GM12801 (cell line): ENCODE data around the gene LHFPL5.

Experiments
- TF ChIP-seq, protein P1 (sequence below): IDR thresholded peaks from one replicate; pipeline ENCODE4 v1.5.1; 2011; ENCODE audit warnings: control low read depth; ENCODE audit not compliant: insufficient read length; ENCODE audit errors: extremely low read depth

LHFPL5 gene

DNA sequence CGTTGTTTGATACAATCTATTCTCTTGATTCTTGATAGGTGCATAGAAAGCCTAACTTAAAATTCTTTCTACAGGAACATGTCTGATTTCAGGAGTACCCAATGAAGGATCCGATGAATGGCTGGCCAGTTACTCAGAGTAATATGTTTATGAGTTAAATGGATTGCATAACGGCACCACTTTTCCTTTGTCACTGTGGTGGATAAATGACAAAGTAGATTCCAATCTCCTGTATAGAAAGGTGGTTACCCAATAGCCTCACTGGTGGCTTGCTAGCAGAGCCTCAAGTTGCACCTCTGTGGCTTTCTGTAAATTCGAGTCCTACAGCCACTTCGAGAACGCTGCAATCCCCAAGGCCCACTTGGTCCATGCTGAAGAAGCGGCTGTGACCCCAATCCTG lies 28.4 kb downstream of the LHFPL5 start:
- TF ChIP-seq, protein P1, sequence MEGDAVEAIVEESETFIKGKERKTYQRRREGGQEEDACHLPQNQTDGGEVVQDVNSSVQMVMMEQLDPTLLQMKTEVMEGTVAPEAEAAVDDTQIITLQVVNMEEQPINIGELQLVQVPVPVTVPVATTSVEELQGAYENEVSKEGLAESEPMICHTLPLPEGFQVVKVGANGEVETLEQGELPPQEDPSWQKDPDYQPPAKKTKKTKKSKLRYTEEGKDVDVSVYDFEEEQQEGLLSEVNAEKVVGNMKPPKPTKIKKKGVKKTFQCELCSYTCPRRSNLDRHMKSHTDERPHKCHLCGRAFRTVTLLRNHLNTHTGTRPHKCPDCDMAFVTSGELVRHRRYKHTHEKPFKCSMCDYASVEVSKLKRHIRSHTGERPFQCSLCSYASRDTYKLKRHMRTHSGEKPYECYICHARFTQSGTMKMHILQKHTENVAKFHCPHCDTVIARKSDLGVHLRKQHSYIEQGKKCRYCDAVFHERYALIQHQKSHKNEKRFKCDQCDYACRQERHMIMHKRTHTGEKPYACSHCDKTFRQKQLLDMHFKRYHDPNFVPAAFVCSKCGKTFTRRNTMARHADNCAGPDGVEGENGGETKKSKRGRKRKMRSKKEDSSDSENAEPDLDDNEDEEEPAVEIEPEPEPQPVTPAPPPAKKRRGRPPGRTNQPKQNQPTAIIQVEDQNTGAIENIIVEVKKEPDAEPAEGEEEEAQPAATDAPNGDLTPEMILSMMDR, result no peak

DNA sequence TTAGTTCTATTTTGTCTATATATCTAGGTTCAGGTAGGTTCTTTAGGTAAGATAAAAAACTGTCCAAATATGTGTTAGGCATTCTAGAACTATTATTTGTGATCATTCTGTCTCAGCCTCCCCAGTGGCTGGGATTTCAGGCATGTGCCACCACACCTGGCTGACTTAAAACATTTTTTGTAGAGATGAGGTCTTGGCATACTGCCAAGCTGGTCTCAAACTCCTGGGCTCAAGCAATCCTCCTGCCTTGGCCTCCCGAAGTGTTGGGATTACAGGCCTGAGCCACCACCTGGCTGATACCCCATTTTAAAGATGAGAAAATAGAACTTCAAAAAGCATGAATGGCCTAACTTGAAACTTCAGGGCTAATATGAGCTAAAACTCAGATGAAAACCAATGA lies 33.9 kb downstream of the LHFPL5 start:
- TF ChIP-seq, protein P1, result no peak

DNA sequence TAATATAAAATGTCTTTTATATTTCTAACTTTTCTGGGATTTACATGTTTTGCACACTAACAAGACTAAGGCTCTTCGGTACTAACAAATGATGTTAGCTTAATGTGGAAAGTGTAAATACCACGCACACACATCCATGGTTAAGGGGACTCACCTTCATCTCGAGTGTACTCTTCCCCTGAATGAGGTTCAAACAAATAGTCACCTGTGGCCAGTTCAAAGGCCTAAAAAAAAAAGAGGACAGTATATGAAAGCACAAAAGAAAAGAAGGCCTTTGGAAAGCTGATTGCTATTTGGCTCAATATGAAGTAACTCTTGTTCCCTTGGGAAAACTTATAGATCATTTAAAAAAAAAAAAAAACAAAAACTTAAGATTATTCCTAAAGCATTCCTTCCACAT lies 37.2 kb downstream of the LHFPL5 start:
- TF ChIP-seq, protein P1, result no peak

DNA sequence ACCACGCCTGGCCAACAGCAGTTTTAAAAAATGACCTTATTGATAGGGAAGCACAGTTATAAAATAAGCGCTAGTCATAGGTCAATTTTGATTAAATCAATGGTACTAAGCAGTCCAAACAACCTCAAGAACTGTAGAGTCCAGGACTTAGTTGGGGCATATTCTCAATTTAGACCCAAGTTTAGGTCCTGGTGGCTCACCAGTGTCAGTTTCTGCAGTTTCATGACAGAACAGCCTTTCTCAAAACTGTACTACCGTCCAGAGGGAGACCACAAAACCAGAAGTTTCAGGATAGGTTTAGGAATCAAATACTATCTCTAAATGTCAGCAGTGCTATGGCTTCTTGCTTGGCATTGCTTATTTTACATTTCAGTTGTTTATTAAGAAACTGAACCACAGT lies 39.1 kb downstream of the LHFPL5 start:
- TF ChIP-seq, protein P1, result no peak

DNA sequence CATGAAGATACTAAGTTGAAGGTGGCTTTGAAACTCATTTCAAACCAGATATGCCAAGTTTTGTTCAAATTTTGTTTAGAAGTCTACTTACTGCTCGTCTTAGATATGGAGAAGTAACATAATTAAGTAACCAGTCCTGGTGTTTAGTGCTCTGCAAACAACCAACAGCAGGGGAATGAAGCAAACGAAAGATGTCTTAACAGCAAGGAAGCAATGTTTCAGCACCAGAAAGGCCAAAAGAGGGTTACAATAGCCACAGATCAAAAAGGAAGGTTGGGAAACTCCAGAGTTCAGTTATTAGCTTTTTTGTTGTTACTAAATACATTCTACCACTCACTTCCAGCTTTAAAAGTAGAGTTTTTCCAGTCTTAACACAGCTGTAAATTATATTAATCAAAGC lies 45.1 kb downstream of the LHFPL5 start:
- TF ChIP-seq, protein P1, result no peak

DNA sequence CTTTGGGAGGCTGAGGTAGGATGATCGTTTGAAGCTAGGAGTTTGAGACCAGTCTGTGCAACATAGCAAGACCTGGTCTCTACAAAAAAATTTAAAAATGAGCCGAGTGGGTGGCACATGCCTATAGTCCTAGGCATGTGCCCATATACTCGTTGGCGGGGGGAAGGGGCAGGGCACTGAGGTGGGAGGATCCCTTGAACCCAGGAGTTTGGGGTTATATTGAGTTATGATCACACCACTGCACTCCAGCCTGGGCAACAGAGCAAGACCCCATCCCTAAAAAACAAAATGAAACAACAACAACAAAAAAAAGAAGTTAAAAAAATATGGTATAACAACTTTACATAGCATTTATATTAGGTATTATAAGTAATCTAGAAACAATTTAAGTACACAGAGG lies 47.8 kb downstream of the LHFPL5 start:
- TF ChIP-seq, protein P1, result no peak

DNA sequence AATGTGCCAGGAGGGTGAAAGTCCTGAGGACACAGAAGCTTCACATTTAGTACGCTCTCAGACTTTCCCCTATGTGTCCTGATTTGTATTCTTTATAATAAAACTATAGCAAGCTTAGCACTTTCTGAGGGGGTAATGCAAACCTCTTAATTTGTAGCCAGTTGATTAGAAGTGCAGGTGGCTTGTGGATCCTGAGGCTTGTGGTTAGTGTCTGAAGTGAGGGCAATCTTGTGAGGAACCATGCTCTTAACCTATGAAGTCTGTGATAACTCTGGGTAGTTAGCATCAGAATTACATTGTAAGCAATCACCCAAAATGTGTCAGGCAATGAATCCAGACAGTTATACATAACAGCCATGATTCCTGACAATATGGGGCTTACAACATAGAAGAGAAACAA lies 51.1 kb downstream of the LHFPL5 start:
- TF ChIP-seq, protein P1, result no peak

DNA sequence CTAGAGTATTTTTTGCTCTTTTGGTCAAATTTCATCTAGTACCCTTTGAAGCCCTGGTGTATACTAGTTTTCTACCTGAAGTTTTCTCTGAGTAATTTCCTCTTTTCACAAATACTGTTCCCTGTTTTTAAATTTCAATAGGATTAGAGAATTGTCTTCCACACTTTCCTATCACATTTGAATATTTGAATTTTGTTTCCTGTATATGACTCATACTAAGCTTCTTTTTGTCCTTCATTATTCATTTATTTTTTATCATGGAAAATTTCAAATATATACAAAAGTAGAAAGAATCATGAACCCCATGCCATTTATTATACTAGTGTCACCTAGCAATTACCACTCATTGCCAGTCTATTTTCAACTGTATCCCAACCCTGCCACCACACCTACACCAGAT lies 52.7 kb downstream of the LHFPL5 start:
- TF ChIP-seq, protein P1, result no peak
